ENCODE measurements around the gene RSPH3.

DNA sequence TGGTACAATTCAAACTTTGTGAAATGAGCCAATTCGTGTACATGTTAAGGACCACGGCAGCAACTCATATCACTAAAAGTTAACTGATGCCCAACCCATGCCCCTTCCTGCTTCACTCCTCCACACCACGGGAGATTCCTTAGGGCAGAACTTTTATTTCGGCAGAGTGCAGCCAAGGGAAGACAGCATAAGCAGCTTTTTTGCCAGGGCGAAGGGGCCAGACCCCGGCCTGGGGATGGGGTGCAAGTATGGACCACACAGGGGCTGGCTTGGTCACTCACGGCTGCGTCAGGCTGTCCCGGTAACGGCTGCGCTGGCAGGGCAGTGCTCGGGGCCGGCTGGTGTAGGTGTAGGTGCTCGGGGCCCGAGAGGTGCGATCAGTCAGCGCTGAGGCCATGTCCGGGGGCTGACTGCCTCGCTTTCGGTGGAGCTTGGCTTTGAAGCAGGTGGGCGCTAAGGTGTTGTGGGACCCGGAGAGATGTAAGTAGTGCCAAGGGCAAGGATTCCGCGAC lies 792 bp downstream of the RSPH3 start:
- TF ChIP-seq, protein P1, sequence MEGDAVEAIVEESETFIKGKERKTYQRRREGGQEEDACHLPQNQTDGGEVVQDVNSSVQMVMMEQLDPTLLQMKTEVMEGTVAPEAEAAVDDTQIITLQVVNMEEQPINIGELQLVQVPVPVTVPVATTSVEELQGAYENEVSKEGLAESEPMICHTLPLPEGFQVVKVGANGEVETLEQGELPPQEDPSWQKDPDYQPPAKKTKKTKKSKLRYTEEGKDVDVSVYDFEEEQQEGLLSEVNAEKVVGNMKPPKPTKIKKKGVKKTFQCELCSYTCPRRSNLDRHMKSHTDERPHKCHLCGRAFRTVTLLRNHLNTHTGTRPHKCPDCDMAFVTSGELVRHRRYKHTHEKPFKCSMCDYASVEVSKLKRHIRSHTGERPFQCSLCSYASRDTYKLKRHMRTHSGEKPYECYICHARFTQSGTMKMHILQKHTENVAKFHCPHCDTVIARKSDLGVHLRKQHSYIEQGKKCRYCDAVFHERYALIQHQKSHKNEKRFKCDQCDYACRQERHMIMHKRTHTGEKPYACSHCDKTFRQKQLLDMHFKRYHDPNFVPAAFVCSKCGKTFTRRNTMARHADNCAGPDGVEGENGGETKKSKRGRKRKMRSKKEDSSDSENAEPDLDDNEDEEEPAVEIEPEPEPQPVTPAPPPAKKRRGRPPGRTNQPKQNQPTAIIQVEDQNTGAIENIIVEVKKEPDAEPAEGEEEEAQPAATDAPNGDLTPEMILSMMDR (IDR thresholded peaks at IDR 0.05) = no peak
- TF ChIP-seq POLR2A (IDR thresholded peaks at IDR 0.05) = no peak
